Activated T-helper 1 cell treated with anti-CD3 and anti-CD28 coated beads, Interleukin-12 subunit alpha, Interleukin-12 subunit beta, Interleukin-2, Interleukin-4 antibody, amounts not matched to agents 30 ng/mL and 10 ng/mL and 1 ng/mL, durations not matched to agents 14 hours and 24 hours and 36 hours (primary cell): ENCODE measurements around the gene PXMP4. TPM values are rescaled to one million over a fixed set of nuclear protein-coding genes. Genes with fewer than 3 reads are reported as not detected.

ENCODE experiments used
- DNase-seq: peaks from one replicate; pipeline ENCODE4 v3.0.0; 2021; ENCODE audit warnings: low spot score
- H3K27ac Mint-ChIP-seq: one replicate; pipeline ENCODE4 v1.8.0; 2021; ENCODE audit warnings: mild to moderate bottlenecking, mixed read lengths
- H3K27me3 Mint-ChIP-seq: one replicate; pipeline ENCODE4 v1.8.0; 2022; ENCODE audit warnings: mild to moderate bottlenecking, moderate library complexity, mixed read lengths; ENCODE audit not compliant: insufficient read depth
- H3K36me3 Mint-ChIP-seq: one replicate; pipeline ENCODE4 v1.8.0; 2021; ENCODE audit warnings: low read depth, mixed read lengths
- H3K4me1 Mint-ChIP-seq: one replicate; pipeline ENCODE4 v1.8.0; 2021; ENCODE audit warnings: low read depth, mixed read lengths
- H3K4me3 Mint-ChIP-seq: one replicate; pipeline ENCODE4 v1.8.0; 2021; ENCODE audit warnings: mild to moderate bottlenecking, moderate library complexity, mixed read lengths
- H3K9me3 Mint-ChIP-seq: one replicate; pipeline ENCODE4 v1.8.0; 2021; ENCODE audit warnings: mixed read lengths
- intact Hi-C: fragments of 100-400 bp; cut with micrococcal nuclease; formaldehyde crosslinking; loops from one replicate; pipeline ENCODE4 v1.15.1; 2024
- total RNA-seq: library from RNA; stranded (reverse); gene quantifications from 2 replicates; pipeline ENCODE4 v1.2.3, GENCODE V29; 2022

PXMP4 gene
- total RNA-seq, 1 donor from 2014 or later: 7.3 TPM

GRCh38 chr20:33656010-33656782 lies 63.9 kb downstream of the PXMP4 start:
- H3K4me1 Mint-ChIP-seq: peaks cover 9% of the 10 kb centered on the region
- intact Hi-C loops: no loop called here
- DNase-seq: no peak
- H3K4me3 Mint-ChIP-seq: no peak overlapping the region
- H3K9me3 Mint-ChIP-seq: no peaks in the 10 kb centered on the region
- no peaks in the 10 kb centered on the region for H3K27me3 Mint-ChIP-seq
- peaks cover 4% of the 10 kb centered on the region for H3K36me3 Mint-ChIP-seq
- H3K27ac Mint-ChIP-seq: no peak overlapping the region

- intact Hi-C loops: no loop called here
- Mint-ChIP-seq H3K4me1 (peaks cover 9% of the 10 kb centered on the region), H3K36me3 (peaks cover 2% of the 10 kb centered on the region), H3K27ac (no peak overlapping the region), H3K9me3 (no peaks in the 10 kb centered on the region), H3K4me3 (no peak overlapping the region), H3K27me3 (no peaks in the 10 kb centered on the region)
- DNase-seq: no peak
These were observed 64.9 kb downstream of the PXMP4 start for GRCh38 chr20:33655164-33655563.

GRCh38 chr20:33654680-33655161 lies 65.4 kb downstream of the PXMP4 start:
- no peaks in the 10 kb centered on the region for H3K27me3 Mint-ChIP-seq
- H3K4me1 Mint-ChIP-seq: peaks cover 10% of the 10 kb centered on the region
- intact Hi-C loops: no loop called here
- no peaks in the 10 kb centered on the region for H3K9me3 Mint-ChIP-seq
- H3K36me3 Mint-ChIP-seq: peaks cover 2% of the 10 kb centered on the region
- H3K27ac Mint-ChIP-seq: no peak overlapping the region
- H3K4me3 Mint-ChIP-seq: no peak overlapping the region
- no peak for DNase-seq

GRCh38 chr20:33653900-33654596 lies 66.1 kb downstream of the PXMP4 start:
- no peak overlapping the region for H3K4me3 Mint-ChIP-seq
- H3K4me1 Mint-ChIP-seq: peaks cover 15% of the 10 kb centered on the region
- DNase-seq: no peak
- intact Hi-C loops: no loop called here
- H3K27me3 Mint-ChIP-seq: no peaks in the 10 kb centered on the region
- H3K27ac Mint-ChIP-seq: no peak overlapping the region
- H3K36me3 Mint-ChIP-seq: peaks cover under 1% of the 10 kb centered on the region
- H3K9me3 Mint-ChIP-seq: no peaks in the 10 kb centered on the region

- Mint-ChIP-seq H3K27me3 (no peaks in the 10 kb centered on the region), H3K27ac (no peak overlapping the region), H3K4me1 (peaks cover 15% of the 10 kb centered on the region), H3K36me3 (no peaks in the 10 kb centered on the region), H3K9me3 (no peaks in the 10 kb centered on the region), H3K4me3 (no peak overlapping the region)
- intact Hi-C loops: no loop called here
- no peak for DNase-seq
These were observed 66.8 kb downstream of the PXMP4 start for GRCh38 chr20:33653218-33653899.

Other genes with a start within 250 kb of the PXMP4 start
- 12.0 and 13.2 TPM in 2 replicates for gene CBFA2T2, start 230.2 kb downstream of the PXMP4 start, total RNA-seq
- gene C20orf144, start 58.0 kb downstream of the PXMP4 start, total RNA-seq: 0.22 and 0.29 TPM in 2 replicates
- 3.7 and 4.2 TPM in 2 replicates for gene ACTL10, start 53.4 kb downstream of the PXMP4 start, total RNA-seq
- gene NECAB3, start 45.9 kb downstream of the PXMP4 start, total RNA-seq: 30.7 and 31.2 TPM in 2 replicates
- 77.5 and 80.6 TPM in 2 replicates for gene E2F1, start 33.9 kb downstream of the PXMP4 start, total RNA-seq
- gene ZNF341, start 11.7 kb upstream of the PXMP4 start, total RNA-seq: 6.7 and 6.8 TPM in 2 replicates
- gene CHMP4B, start 91.0 kb upstream of the PXMP4 start, total RNA-seq: 94.5 and 96.4 TPM in 2 replicates